MM.1S (cell line): ENCODE data around the gene USP32.
A peak's percentile ranks its signal among the peaks of the same experiment; 100 is the strongest.

ENCODE experiments used
- DNase-seq: peaks from one replicate; pipeline ENCODE4 v3.0.0-alpha.2; 2015
- H2AFZ ChIP-seq: fragments of 300-600 bp; sonication (generic); 2 replicates; pipeline ENCODE4 v1.6.0; 2016; ENCODE audit warnings: antibody characterized with exemption, low read length
- H3F3A ChIP-seq: fragments of 300-600 bp; sonication (generic); 2 replicates; pipeline ENCODE4 v1.6.1; 2016; ENCODE audit warnings: mild to moderate bottlenecking, antibody characterized with exemption, low read length, moderate library complexity, mixed read lengths; ENCODE audit not compliant: insufficient read depth
- H3K27ac ChIP-seq: fragments of 300-600 bp; sonication (generic); 2 replicates; pipeline ENCODE4 v1.5.1; 2016; ENCODE audit warnings: mild to moderate bottlenecking, low read length
- H3K27me3 ChIP-seq: fragments of 300-600 bp; sonication (generic); replicated peaks from 2 replicates; pipeline ENCODE4 v1.6.0; 2016; ENCODE audit warnings: low read length; ENCODE audit not compliant: insufficient read depth
- H3K36me3 ChIP-seq: fragments of 300-600 bp; sonication (generic); replicated peaks from 2 replicates; pipeline ENCODE4 v1.6.1; 2016; ENCODE audit warnings: mild to moderate bottlenecking, low read length, mixed read lengths; ENCODE audit not compliant: insufficient read depth
- H3K4me1 ChIP-seq: fragments of 300-600 bp; sonication (generic); 2 replicates; pipeline ENCODE4 v1.6.1; 2016; ENCODE audit warnings: low read length, mixed read lengths
- H3K4me2 ChIP-seq: fragments of 300-600 bp; sonication (generic); 2 replicates; pipeline ENCODE4 v1.6.0; 2016; ENCODE audit warnings: low read depth, low read length
- H3K4me3 ChIP-seq: fragments of 300-600 bp; sonication (generic); 2 replicates; pipeline ENCODE4 v1.5.1; 2016; ENCODE audit warnings: low read length, mixed read lengths
- H3K79me2 ChIP-seq: fragments of 300-600 bp; sonication (generic); 2 replicates; pipeline ENCODE4 v1.6.1; 2016; ENCODE audit warnings: mixed run types, low read length, mixed read lengths
- H3K9ac ChIP-seq: fragments of 300-600 bp; sonication (generic); 2 replicates; pipeline ENCODE4 v1.6.1; 2016; ENCODE audit warnings: low read length, mixed read lengths
- H3K9me2 ChIP-seq: fragments of 300-600 bp; sonication (generic); replicated peaks from 2 replicates; pipeline ENCODE4 v1.6.1; 2016; ENCODE audit warnings: mild to moderate bottlenecking, low read length, mixed read lengths; ENCODE audit not compliant: insufficient read depth
- H3K9me3 ChIP-seq: fragments of 300-600 bp; sonication (generic); replicated peaks from 2 replicates; pipeline ENCODE4 v1.6.1; 2016; ENCODE audit warnings: mild to moderate bottlenecking, low read length, mixed read lengths; ENCODE audit not compliant: insufficient read depth
- H4K20me1 ChIP-seq: fragments of 300-600 bp; sonication (generic); 2 replicates; pipeline ENCODE4 v1.6.1; 2016; ENCODE audit warnings: mild to moderate bottlenecking, low read length, moderate library complexity, mixed read lengths; ENCODE audit not compliant: insufficient read depth
- EZH2 ChIP-seq: fragments of 300-600 bp; sonication (generic); optimal IDR thresholded peaks from 2 replicates; pipeline ENCODE3; 2017; ENCODE audit warnings: low read depth, mild to moderate bottlenecking, antibody characterized with exemption, low read length, mixed read lengths
- EZH2phosphoT487 ChIP-seq: fragments of 300-600 bp; sonication (generic); IDR thresholded peaks from 2 replicates; pipeline ENCODE4 v1.6.1; 2018; ENCODE audit warnings: antibody characterized with exemption, low read length
- TF ChIP-seq, protein P1 (sequence below): fragments of 300-600 bp; sonication (generic); IDR thresholded peaks from 2 replicates; pipeline ENCODE4 v1.5.1; 2016; ENCODE audit warnings: antibody characterized with exemption, low read length, mixed read lengths

USP32 gene

DNA sequence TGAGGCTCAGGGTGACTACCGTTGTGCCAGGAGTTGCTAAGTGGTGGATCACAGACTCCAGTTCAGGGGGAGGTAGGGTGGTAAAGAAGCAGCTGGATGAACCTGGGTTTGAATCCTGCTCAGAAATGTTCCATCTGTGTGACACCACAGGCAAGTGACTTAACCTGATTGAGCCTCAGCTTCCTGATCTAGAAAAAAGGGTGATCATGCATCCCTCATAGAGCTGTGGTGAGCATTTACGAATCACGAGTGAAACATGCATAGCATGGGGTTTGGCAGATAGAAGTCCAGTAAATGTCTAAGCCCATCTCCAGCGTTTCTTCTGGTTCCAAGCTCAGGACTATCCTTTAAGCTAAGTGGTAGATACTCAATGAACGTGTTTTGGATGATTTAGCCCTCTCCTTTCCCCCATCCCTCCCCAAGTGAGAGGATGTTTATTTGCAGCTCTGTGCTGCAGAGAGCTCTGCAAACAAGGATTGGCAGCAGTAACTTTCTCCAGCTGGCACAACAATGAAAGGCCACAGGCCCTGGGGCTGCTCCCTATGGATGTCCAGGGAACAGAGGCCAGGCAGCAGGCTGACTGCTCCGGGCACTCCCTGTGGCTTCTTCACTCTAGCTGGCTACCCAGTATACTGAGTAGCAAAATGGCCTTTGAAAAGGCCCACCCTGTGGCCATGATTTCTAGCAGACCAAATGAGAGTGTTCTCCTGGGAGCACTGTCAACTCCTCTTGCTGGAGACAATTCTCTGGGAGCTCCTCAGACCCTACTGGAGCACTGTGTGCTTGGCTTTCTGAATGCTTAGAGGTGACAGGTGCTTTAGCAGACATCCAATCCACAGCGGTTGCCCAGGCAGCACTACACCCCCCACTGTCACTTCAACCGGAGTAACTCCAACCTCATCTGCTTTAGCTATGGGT lies 220.8 kb downstream of the USP32 start:
- DNase-seq = no peak
- Histone ChIP-seq H3K4me3 (no peak overlapping the region), H3K4me2 (no peak overlapping the region), H3K4me1 (peaks cover 4% of the 10 kb centered on the region), H3K9ac (no peak overlapping the region), H3K79me2 (no peaks in the 10 kb centered on the region), H3K27me3 (no peaks in the 10 kb centered on the region), H2AFZ (no peak overlapping the region), H3K9me2 (no peaks in the 10 kb centered on the region), H4K20me1 (no peaks in the 10 kb centered on the region), H3K27ac (no peak overlapping the region), H3F3A (peaks cover 4% of the 10 kb centered on the region; the same call in 1 of the 2 replicates), H3K36me3 (no peaks in the 10 kb centered on the region), H3K9me3 (no peaks in the 10 kb centered on the region)
- TF ChIP-seq EZH2phosphoT487 (no peak), EZH2 (no peak)
- TF ChIP-seq, protein P1, sequence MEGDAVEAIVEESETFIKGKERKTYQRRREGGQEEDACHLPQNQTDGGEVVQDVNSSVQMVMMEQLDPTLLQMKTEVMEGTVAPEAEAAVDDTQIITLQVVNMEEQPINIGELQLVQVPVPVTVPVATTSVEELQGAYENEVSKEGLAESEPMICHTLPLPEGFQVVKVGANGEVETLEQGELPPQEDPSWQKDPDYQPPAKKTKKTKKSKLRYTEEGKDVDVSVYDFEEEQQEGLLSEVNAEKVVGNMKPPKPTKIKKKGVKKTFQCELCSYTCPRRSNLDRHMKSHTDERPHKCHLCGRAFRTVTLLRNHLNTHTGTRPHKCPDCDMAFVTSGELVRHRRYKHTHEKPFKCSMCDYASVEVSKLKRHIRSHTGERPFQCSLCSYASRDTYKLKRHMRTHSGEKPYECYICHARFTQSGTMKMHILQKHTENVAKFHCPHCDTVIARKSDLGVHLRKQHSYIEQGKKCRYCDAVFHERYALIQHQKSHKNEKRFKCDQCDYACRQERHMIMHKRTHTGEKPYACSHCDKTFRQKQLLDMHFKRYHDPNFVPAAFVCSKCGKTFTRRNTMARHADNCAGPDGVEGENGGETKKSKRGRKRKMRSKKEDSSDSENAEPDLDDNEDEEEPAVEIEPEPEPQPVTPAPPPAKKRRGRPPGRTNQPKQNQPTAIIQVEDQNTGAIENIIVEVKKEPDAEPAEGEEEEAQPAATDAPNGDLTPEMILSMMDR = no peak

GRCh38 chr17:60169921-60170817 lies 221.8 kb downstream of the USP32 start:
- DNase-seq = no peak
- Histone ChIP-seq H4K20me1 (no peaks in the 10 kb centered on the region), H3K9me2 (no peaks in the 10 kb centered on the region), H2AFZ (0 out of 2 replicates have a peak overlapping the region, but pooled peaks have one; percentile 26), H3K4me1 (peaks cover 13% of the 10 kb centered on the region), H3K36me3 (no peaks in the 10 kb centered on the region), H3K79me2 (no peaks in the 10 kb centered on the region), H3K9ac (no peak overlapping the region), H3F3A (peaks cover 5% of the 10 kb centered on the region; the same call in 1 of the 2 replicates), H3K4me2 (no peak overlapping the region), H3K27ac (no peak overlapping the region), H3K9me3 (no peaks in the 10 kb centered on the region), H3K27me3 (no peaks in the 10 kb centered on the region), H3K4me3 (no peak overlapping the region)
- no peak for TF ChIP-seq EZH2phosphoT487
- TF ChIP-seq, protein P1 = no peak

GRCh38 chr17:60168654-60169053 lies 223.3 kb downstream of the USP32 start:
- Histone ChIP-seq H3K79me2 (no peaks in the 10 kb centered on the region), H3K36me3 (no peaks in the 10 kb centered on the region), H3K27me3 (no peaks in the 10 kb centered on the region), H3K4me3 (no peak overlapping the region), H3K9me2 (no peaks in the 10 kb centered on the region), H3K9me3 (no peaks in the 10 kb centered on the region), H3F3A (peaks cover 5% of the 10 kb centered on the region; the same call in 1 of the 2 replicates), H3K9ac (no peak overlapping the region), H3K4me1 (peaks cover 15% of the 10 kb centered on the region), H2AFZ (no peak overlapping the region), H3K4me2 (no peak overlapping the region), H4K20me1 (no peaks in the 10 kb centered on the region), H3K27ac (no peak overlapping the region)
- no peak for TF ChIP-seq EZH2
- TF ChIP-seq, protein P1 = no peak
- no peak for TF ChIP-seq EZH2phosphoT487
- no peak for DNase-seq
